CD4-positive, alpha-beta T cell (primary cell): ENCODE results near the gene HBS1L. TPM values are rescaled to one million over a fixed set of nuclear protein-coding genes. Genes with fewer than 3 reads are reported as not detected.

Experiments
- ATAC-seq: fragments of 200-7000 bp; cut with Tn5 transposase; one replicate; pipeline ENCODE4 v1.10.0; 2022; ENCODE audit warnings: mild to moderate bottlenecking; ENCODE audit not compliant: poor library complexity
- CTCF ChIA-PET: fragments of 350-600 bp; sonication (Branson Sonifier 250); formaldehyde crosslinking; loops from one replicate; lab custom pipeline; 2021; ENCODE audit warnings: antibody characterized with exemption, inconsistent platforms; lab: Charles Lee
- POLR2A ChIA-PET: fragments of 350-600 bp; sonication (Branson Sonifier 250); formaldehyde crosslinking; loops from one replicate; lab custom pipeline; 2021; ENCODE audit warnings: antibody characterized with exemption, inconsistent platforms; lab: Charles Lee
- DNase-seq, 14 experiments: peaks; one replicate each; pipeline ENCODE4 v3.0.0-alpha.2; 2013 to 2020; ENCODE audit warnings: mixed read lengths in 2 of 14
- H3K27ac ChIP-seq, 2 donors: one replicate each; pipeline versions ENCODE4 v1.5.1 to v1.7.0; 2013; ENCODE audit warnings: low read length in 2 of 2, low read depth in 1 of 2, mild to moderate bottlenecking in 1 of 2
- H3K27me3 ChIP-seq, 2 experiments: 1 replicate in 1 of 2; 2 replicates in 1 of 2; pipeline versions ENCODE4 v1.6.1 to v1.7.0; 2013; ENCODE audit warnings: low read length in 2 of 2, control low read depth in 1 of 2, mild to moderate bottlenecking in 1 of 2, moderate library complexity in 1 of 2; ENCODE audit not compliant: insufficient read depth in 2 of 2, control insufficient read depth in 1 of 2
- H3K36me3 ChIP-seq: one replicate; pipeline ENCODE4 v1.6.1; 2013; ENCODE audit warnings: low read length, control low read depth; ENCODE audit not compliant: insufficient read depth
- H3K4me1 ChIP-seq: one replicate; pipeline ENCODE4 v1.6.1; 2013; ENCODE audit warnings: low read length, control low read depth; ENCODE audit not compliant: insufficient read depth
- H3K4me3 ChIP-seq: one replicate; pipeline ENCODE4 v1.5.1; 2013; ENCODE audit warnings: mild to moderate bottlenecking, low read length, moderate library complexity
- H3K9me3 ChIP-seq, 2 experiments: 1 replicate in 1 of 2; 2 replicates in 1 of 2; pipeline versions ENCODE4 v1.6.1 to v1.7.0; 2013; ENCODE audit warnings: low read length in 2 of 2, mild to moderate bottlenecking in 2 of 2, control low read depth in 1 of 2, moderate library complexity in 1 of 2; ENCODE audit not compliant: control insufficient read depth in 1 of 2, insufficient read depth in 1 of 2
- H3K27ac Mint-ChIP-seq: one replicate; pipeline ENCODE4 v1.8.0; 2020; ENCODE audit warnings: mixed read lengths
- H3K27me3 Mint-ChIP-seq: one replicate; pipeline ENCODE4 v1.8.0; 2021; ENCODE audit warnings: mixed read lengths
- H3K36me3 Mint-ChIP-seq: one replicate; pipeline ENCODE4 v1.8.0; 2021; ENCODE audit warnings: low read depth, mixed read lengths
- H3K4me1 Mint-ChIP-seq: one replicate; pipeline ENCODE4 v1.8.0; 2021; ENCODE audit warnings: low read depth, mixed read lengths
- H3K4me3 Mint-ChIP-seq: one replicate; pipeline ENCODE4 v1.8.0; 2020; ENCODE audit warnings: mild to moderate bottlenecking, mixed read lengths
- H3K9me3 Mint-ChIP-seq: one replicate; pipeline ENCODE4 v1.8.0; 2020; ENCODE audit warnings: mixed read lengths
- intact Hi-C, 2 experiments: fragments of 100-400 bp; cut with DNase I in 1 of 2; cut with micrococcal nuclease in 1 of 2; formaldehyde crosslinking; loops; one replicate each; pipeline versions ENCODE4 v1.15.1 to v1.9.0; 2023 to 2025; cut with DNase I, micrococcal nuclease
- total RNA-seq, 174 experiments: library from RNA in 2 of 174; stranded (reverse) in 2 of 174; gene quantifications; one replicate each; pipeline ENCODE4 v1.2.3 and lab custom pipeline; 2021 to 2026
- TF ChIP-seq, protein P1 (sequence below): fragments of 200-600 bp; IDR thresholded peaks from one replicate; pipeline ENCODE4 v1.8.0; 2022; ENCODE audit warnings: antibody characterized with exemption, mild to moderate bottlenecking

HBS1L gene
- total RNA-seq, 2 experiments from 2014 or later: 106 to 117 TPM

DNA sequence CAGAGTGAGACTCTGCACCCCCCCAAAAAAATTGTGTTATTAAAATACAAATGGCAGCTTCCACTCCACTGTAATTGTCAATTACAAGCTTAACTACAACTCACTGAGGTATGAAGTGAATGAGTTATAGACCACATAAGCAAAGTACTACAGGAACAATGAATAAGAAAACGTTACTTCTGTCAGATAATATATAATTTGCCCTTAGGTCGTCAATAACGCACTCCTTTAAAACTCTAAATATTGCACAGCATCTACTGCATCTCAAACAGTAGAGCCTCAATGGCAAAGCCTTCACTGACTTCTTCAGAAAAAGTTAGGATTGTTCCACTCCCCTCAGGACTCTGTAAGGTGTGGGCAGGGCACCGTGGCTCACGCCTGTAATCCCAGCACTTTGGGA lies 2.0 kb upstream of the HBS1L start:
- Mint-ChIP-seq H3K9me3 (no peaks in the 10 kb centered on the region), H3K27me3 (no peaks in the 10 kb centered on the region), H3K36me3 (peaks cover 23% of the 10 kb centered on the region), H3K4me3 (peak overlapping the region; percentile 45), H3K27ac (no peak overlapping the region), H3K4me1 (peaks cover 40% of the 10 kb centered on the region)
- CTCF ChIA-PET: no interaction called here
- DNase-seq (no peak), ATAC-seq (no peak)
- Histone ChIP-seq H3K36me3 (peaks cover 4% of the 10 kb centered on the region), H3K4me1 (peaks cover 16% of the 10 kb centered on the region), H3K27ac (no peak overlapping the region), H3K4me3 (no peak overlapping the region), H3K27me3 (no peaks in the 10 kb centered on the region), H3K9me3 (no peaks in the 10 kb centered on the region)
- TF ChIP-seq, protein P1, sequence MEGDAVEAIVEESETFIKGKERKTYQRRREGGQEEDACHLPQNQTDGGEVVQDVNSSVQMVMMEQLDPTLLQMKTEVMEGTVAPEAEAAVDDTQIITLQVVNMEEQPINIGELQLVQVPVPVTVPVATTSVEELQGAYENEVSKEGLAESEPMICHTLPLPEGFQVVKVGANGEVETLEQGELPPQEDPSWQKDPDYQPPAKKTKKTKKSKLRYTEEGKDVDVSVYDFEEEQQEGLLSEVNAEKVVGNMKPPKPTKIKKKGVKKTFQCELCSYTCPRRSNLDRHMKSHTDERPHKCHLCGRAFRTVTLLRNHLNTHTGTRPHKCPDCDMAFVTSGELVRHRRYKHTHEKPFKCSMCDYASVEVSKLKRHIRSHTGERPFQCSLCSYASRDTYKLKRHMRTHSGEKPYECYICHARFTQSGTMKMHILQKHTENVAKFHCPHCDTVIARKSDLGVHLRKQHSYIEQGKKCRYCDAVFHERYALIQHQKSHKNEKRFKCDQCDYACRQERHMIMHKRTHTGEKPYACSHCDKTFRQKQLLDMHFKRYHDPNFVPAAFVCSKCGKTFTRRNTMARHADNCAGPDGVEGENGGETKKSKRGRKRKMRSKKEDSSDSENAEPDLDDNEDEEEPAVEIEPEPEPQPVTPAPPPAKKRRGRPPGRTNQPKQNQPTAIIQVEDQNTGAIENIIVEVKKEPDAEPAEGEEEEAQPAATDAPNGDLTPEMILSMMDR: no peak
- POLR2A ChIA-PET: interaction anchor here (3.4 to 3.8 kb wide), 2 partner anchors 30 to 47 kb away, joined by 43 to 57 read pairs; no protein-coding TSS in a partner anchor
- intact Hi-C loops: loop anchor here in 1 of 2 experiments (2.0 kb wide), 1 partner anchor 26 kb away; no protein-coding TSS in a partner anchor

DNA sequence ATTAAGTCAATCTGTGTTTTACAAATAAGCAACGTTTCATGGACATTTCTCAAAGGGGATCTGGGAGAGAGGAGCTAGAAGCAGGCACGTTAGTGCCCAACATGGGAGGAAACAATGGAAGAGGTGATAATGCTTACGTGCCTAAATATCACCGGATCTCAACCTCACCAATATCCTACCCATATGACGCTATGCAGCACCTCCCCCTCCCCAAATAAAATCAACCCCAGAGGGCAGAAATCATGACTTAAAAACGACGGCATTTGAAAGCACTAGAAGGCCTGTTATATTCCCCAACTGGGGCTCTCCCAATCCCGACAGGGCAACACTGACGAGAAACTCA lies 425 bp downstream of the HBS1L start:
- peaks cover 16% of the 10 kb centered on the region for H3K36me3 ChIP-seq
- Mint-ChIP-seq H3K4me1 (peaks cover 46% of the 10 kb centered on the region), H3K9me3 (no peaks in the 10 kb centered on the region), H3K4me3 (peak overlapping the region; percentile 96), H3K27ac (peak overlapping the region; percentile 99), H3K36me3 (peaks cover 36% of the 10 kb centered on the region), H3K27me3 (no peaks in the 10 kb centered on the region)
- H3K4me3 ChIP-seq: peak overlapping the region; percentile 86
- H3K9me3 ChIP-seq: no peaks in the 10 kb centered on the region
- CTCF ChIA-PET: interaction anchor here (1.2 to 2.2 kb wide), 4 partner anchors 11 to 130 kb away, joined by 3 to 12 read pairs (median 3); no protein-coding TSS in a partner anchor
- ATAC-seq (peak; percentile 28), DNase-seq (peak in 3 of 14 experiments; percentile 1 to 62 (median 44))
- H3K27me3 ChIP-seq: no peaks in the 10 kb centered on the region
- TF ChIP-seq, protein P1: no peak
- POLR2A ChIA-PET: interaction anchor here (1.0 to 3.8 kb wide), 21 partner anchors 11 to 1236 kb away, joined by 3 to 57 read pairs (median 7); partner anchors contain the start of genes BCLAF1 and MYB
- H3K27ac ChIP-seq: peak overlapping the region; percentile 90 to 94
- intact Hi-C loops: loop anchor here in 1 of 2 experiments (1.0 to 5.0 kb wide), 3 partner anchors 34 to 128 kb away; partner anchors contain the start of gene MYB
- peaks cover 17% of the 10 kb centered on the region for H3K4me1 ChIP-seq

DNA sequence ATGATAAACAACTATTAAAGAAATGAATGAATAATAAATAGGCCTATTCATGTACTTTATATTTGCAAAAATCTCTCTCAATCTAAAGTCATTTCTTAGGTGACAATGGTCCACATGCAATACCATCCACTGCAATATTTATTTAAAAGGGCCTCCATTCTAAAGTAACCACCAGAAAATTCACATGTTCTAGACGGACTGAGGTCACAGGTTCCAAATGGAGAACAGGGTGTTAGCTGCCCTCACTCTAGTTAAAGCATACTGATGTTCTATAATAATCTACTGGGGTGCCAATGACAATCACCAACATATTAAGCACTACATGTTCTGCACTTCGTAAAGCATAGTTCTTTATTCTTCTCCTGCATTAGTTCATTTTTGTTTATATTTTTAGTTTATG lies 1.2 kb downstream of the HBS1L start:
- no peak for DNase-seq
- peaks cover 20% of the 10 kb centered on the region for H3K4me1 ChIP-seq
- no peak for ATAC-seq
- intact Hi-C loops: loop anchor here in 1 of 2 experiments (5.0 kb wide), 2 partner anchors 41 to 129 kb away; partner anchors contain the start of gene MYB
- H3K9me3 ChIP-seq: no peaks in the 10 kb centered on the region
- Mint-ChIP-seq H3K27ac (peak overlapping the region; percentile 99), H3K4me1 (peaks cover 54% of the 10 kb centered on the region), H3K36me3 (peaks cover 44% of the 10 kb centered on the region), H3K9me3 (no peaks in the 10 kb centered on the region), H3K27me3 (no peaks in the 10 kb centered on the region), H3K4me3 (peak overlapping the region; percentile 96)
- CTCF ChIA-PET: no interaction called here
- no peaks in the 10 kb centered on the region for H3K27me3 ChIP-seq
- H3K4me3 ChIP-seq: peak overlapping the region; percentile 86
- peak overlapping the region in 1 of 2 donors; percentile 90 for H3K27ac ChIP-seq
- TF ChIP-seq, protein P1: no peak
- POLR2A ChIA-PET: interaction anchor here (0.6 to 3.8 kb wide), 6 partner anchors 12 to 822 kb away, joined by 3 to 57 read pairs (median 7); no protein-coding TSS in a partner anchor
- peaks cover 24% of the 10 kb centered on the region for H3K36me3 ChIP-seq
